Measurements from ENCODE around the gene KLF16. TPM values are rescaled to one million over a fixed set of nuclear protein-coding genes. Genes with fewer than 3 reads are reported as not detected.

KLF16 gene
- total RNA-seq, 1 experiment from 2014 or later: 64.0 TPM

GRCh38 chr19:1827566-1828278, 35.7 kb downstream of the KLF16 start:
- H3K36me3 Mint-ChIP-seq: peaks cover 8% of the 10 kb centered on the region
- ATAC-seq (no peak), DNase-seq (ENCODE audit: low spot score) (no peak)
- H3K27me3 Mint-ChIP-seq (ENCODE audit: low read depth): no peaks in the 10 kb centered on the region
- H3K27ac Mint-ChIP-seq: no peak overlapping the region
- H3K9me3 Mint-ChIP-seq: no peaks in the 10 kb centered on the region
- no peak for TF ChIP-seq NFYB (CRISPR knock-in tag; conservative IDR thresholded peaks at IDR 0.05; ENCODE audit: low read depth)
- TF ChIP-seq ATF6 (CRISPR knock-in tag; IDR thresholded peaks at IDR 0.05): no peak
- no peak for TF ChIP-seq TEAD4 (CRISPR knock-in tag; IDR thresholded peaks at IDR 0.05)
- TF ChIP-seq ZNF281 (CRISPR knock-in tag; IDR thresholded peaks at IDR 0.05): no peak
- no peak for TF ChIP-seq ELF4 (CRISPR knock-in tag; IDR thresholded peaks at IDR 0.05; ENCODE audit: low read depth)
- no peak for TF ChIP-seq ZNF263 (CRISPR knock-in tag; IDR thresholded peaks at IDR 0.05; ENCODE audit: low read depth)
- no peak for TF ChIP-seq ZNF416 (CRISPR knock-in tag; IDR thresholded peaks at IDR 0.05)
- no peak for TF ChIP-seq USF2 (CRISPR knock-in tag; IDR thresholded peaks at IDR 0.05)
- no peak for TF ChIP-seq SOX15 (CRISPR knock-in tag; IDR thresholded peaks at IDR 0.05)
- ChIA-PET POLR2A (interaction anchor here (1.0 to 1.8 kb wide), 2 partner anchors 10 to 261 kb away, joined by 3 to 5 read pairs; no protein-coding TSS in a partner anchor), CTCF (interaction anchor here (0.6 to 4.9 kb wide), 17 partner anchors 9 to 481 kb away, joined by 3 to 216 read pairs (median 22); partner anchors contain the start of gene UQCR11)
- H3K4me3 Mint-ChIP-seq: no peak overlapping the region
- H3K4me1 Mint-ChIP-seq: peaks cover 6% of the 10 kb centered on the region; the same call in 1 of the 2 replicates

- Mint-ChIP-seq H3K36me3 (peaks cover 8% of the 10 kb centered on the region), H3K27ac (no peak overlapping the region), H3K9me3 (no peaks in the 10 kb centered on the region), H3K4me3 (no peak overlapping the region), H3K27me3 (ENCODE audit: low read depth) (no peaks in the 10 kb centered on the region), H3K4me1 (peaks cover 6% of the 10 kb centered on the region; the same call in 1 of the 2 replicates)
- DNase-seq (ENCODE audit: low spot score) (peak; percentile 42), ATAC-seq (peak; percentile 42)
- ChIA-PET CTCF (interaction anchor here (0.5 to 4.9 kb wide), 78 partner anchors 10 to 1302 kb away, joined by 3 to 216 read pairs (median 5); partner anchors contain the start of genes ADAT3, ATP8B3, MBD3 and REEP6), POLR2A (interaction anchor here (0.6 to 1.8 kb wide), 6 partner anchors 11 to 325 kb away, joined by 3 to 8 read pairs (median 3); partner anchors contain the start of gene AP3D1)
- TF ChIP-seq HMGXB4 (CRISPR knock-in tag; IDR thresholded peaks at IDR 0.05) (peak; percentile 43; the same call in 1 of the 2 replicates), ZNF263 (CRISPR knock-in tag; IDR thresholded peaks at IDR 0.05; ENCODE audit: low read depth) (0 out of 2 replicates have a peak, but pooled peaks have one; percentile 26), TEAD4 (CRISPR knock-in tag; IDR thresholded peaks at IDR 0.05) (no peak)
Measured at GRCh38 chr19:1826557-1827521, 36.5 kb downstream of the KLF16 start.

All from WTC11 (cell line).